Stimulated activated CD4-positive, alpha-beta T cell treated with anti-CD3 and anti-CD28 coated beads, Interleukin-4, amount 100 ng/mL, for 4 hours (primary cell): ENCODE data around the gene RAB22A.

ENCODE experiments used
- DNase-seq, 2 experiments: peaks; one replicate each; pipeline ENCODE4 v3.0.0-alpha.2; 2020

RAB22A gene

DNA sequence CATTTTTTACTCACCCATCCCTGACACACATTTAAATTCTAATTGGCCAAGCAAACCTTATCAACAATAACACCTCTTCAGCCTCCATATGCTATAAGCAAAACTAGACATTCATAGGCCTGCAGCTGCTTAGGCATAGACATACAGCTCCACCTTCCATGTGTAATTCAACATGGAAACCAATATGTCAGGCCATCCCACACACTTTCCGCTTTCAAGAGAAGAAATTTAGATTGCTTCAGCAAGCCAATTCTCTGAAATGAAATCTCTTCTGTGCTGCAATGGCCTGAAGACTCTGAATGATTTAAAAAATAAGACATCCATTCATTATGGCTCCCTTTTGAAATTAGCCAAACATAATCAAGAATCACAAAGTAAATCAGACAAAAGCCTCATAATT, 4.5 kb upstream of the RAB22A start:
- DNase-seq, result no peak

GRCh38 chr20:58306421-58307261, 2.9 kb upstream of the RAB22A start:
- peak; percentile 34 to 78 for DNase-seq

- no peak for DNase-seq
Observed at GRCh38 chr20:58307270-58307669, 2.2 kb upstream of the RAB22A start.

DNA sequence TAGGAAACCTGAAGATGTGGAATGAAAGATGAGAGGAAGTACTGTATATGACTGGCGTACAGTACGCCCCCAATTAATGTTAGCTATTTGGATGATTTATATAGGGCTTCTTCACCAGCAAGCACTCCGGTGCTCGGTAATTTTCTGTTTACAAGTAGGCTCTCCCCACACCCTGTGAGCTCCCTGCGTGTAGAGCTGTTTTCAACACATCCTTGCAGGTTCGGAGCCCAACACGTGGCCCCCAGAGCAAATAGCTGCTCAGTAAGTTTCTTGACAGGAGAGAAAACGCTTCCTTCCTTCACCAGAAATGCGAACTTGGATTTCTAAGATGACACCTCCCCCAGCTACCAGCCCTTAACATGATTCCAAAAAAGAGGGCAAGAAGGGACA, 1.2 kb upstream of the RAB22A start:
- DNase-seq, result no peak

- no peak for DNase-seq
Observed at GRCh38 chr20:58308680-58309527, 611 bp upstream of the RAB22A start.

- DNase-seq, result no peak
Observed at GRCh38 chr20:58310291-58310782, 822 bp downstream of the RAB22A start.

DNA sequence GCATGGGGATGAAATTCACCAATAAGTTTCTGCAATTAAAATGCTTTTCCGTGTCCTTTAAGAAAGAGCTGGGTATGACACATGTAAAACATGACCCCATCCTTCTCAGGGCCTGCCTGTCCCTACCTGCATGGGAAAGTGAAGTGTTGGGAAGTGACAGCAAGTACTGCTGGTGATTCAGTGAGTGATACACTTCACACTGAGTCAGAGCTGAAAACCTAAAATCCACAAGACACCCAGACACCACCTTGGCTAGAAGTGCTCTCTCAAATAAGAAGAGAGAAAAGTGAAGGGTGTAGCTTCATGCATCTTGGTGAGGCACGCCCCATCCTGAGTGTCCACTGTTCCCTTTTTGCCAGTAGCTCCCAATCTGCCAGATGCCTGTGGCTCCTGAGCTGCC, 3.3 kb downstream of the RAB22A start:
- no peak for DNase-seq

- DNase-seq, result no peak
Observed at GRCh38 chr20:58313396-58313795, 3.9 kb downstream of the RAB22A start.

DNA sequence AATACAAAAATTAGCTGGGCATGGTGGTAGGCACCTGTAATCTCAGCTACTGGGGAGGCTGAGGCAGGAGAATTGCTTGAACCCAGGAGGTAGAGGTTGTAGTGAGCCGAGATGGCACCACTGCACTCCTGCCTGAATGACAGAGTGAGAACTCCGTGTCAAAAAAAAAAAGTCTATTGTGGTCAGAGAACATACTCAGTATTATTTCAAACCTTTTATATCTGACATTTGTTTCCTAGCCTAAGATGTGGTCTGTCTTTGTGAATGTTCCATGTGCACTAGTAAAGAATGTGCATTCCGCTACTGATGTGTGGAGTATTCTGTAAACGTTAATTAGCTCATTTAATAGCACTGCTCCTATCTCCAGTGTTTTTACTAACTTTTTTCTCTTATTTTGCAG, 11.7 kb downstream of the RAB22A start:
- DNase-seq, result no peak

DNA sequence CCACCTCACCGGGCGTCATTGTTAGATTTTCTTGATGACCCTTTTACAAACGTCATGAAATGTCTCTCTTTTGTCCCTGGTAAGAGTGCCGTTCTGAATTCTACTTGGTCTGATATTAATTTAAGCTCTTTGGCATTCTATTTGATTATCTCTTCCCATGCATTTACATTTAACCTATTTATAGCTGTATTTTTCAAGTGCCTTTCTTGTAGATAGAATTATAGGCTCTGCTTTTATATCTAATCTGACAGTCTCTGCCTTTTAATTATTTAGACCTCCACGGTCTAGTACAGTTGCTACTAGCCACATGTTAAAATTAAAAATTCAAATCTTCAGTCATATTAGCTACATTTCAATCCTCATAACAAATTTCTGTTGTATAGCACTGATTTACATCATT, 12.6 kb downstream of the RAB22A start:
- no peak for DNase-seq

GRCh38 chr20:58325912-58326311, 16.4 kb downstream of the RAB22A start:
- DNase-seq, result no peak

GRCh38 chr20:58327211-58327610, 17.7 kb downstream of the RAB22A start:
- DNase-seq, result no peak

GRCh38 chr20:58328836-58329235, 19.3 kb downstream of the RAB22A start:
- no peak for DNase-seq

DNA sequence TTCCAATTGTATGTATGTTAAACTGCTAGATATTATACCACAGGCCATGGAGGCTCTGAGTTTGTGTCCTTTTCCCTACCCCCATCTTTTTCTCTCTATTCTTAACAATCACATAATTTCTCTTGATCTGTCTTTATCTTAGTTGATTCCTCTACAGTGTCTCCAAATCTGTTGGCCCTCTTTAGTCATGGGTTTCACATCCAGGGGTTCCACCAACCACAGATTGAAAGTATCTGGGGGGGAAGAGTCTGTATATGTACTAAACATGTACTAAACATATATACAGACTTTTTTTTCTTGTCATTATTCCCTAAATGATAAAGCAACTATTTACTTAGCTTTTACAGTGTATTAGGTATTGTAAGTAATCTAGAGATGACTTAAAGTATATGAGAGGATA, 20.2 kb downstream of the RAB22A start:
- DNase-seq, result no peak

DNA sequence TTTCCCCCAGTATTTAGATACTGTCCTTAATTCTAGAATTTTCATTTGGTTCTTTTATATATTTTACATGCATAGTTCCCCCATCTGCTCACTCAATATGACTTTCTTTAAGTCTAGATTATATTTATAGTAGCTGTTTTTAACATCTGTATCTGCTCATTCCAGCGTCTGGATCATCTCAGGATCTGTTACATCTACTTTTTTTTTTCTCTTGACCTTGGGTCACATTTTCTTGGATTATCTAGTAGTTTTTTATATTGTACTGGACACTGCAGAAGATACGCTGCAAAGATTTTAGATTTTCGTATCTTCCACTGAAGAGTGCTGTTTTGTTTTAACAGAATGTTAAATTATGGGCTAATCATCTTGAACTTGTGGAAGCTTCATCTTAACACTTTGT, 20.7 kb downstream of the RAB22A start:
- DNase-seq, result no peak

DNA sequence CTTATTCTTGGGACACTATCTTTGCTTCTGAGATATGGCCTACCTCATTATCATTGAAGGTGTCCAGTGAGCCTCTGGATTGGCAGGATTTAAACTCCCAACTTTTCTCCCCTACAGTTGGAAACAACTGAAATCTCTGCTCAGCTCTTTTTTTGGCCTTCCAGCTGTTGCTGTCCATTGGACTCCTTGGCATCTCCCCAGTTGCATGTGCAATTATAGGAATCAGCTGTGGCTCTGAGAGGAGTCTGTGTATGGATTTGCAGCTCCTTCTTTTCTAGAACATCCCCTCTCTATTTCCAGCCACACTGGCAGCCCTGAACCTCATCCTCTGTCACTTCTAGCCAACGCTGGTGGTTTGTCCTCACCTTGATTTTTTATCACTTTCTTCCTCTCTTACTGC, 21.2 kb downstream of the RAB22A start:
- no peak for DNase-seq

- DNase-seq, result no peak
Observed at GRCh38 chr20:58331961-58332551, 22.5 kb downstream of the RAB22A start.

GRCh38 chr20:58339741-58340140, 30.2 kb downstream of the RAB22A start:
- no peak for DNase-seq

- no peak for DNase-seq
Observed at GRCh38 chr20:58340151-58340550, 30.6 kb downstream of the RAB22A start.

- no peak for DNase-seq
Observed at GRCh38 chr20:58340853-58341252, 31.3 kb downstream of the RAB22A start.

DNA sequence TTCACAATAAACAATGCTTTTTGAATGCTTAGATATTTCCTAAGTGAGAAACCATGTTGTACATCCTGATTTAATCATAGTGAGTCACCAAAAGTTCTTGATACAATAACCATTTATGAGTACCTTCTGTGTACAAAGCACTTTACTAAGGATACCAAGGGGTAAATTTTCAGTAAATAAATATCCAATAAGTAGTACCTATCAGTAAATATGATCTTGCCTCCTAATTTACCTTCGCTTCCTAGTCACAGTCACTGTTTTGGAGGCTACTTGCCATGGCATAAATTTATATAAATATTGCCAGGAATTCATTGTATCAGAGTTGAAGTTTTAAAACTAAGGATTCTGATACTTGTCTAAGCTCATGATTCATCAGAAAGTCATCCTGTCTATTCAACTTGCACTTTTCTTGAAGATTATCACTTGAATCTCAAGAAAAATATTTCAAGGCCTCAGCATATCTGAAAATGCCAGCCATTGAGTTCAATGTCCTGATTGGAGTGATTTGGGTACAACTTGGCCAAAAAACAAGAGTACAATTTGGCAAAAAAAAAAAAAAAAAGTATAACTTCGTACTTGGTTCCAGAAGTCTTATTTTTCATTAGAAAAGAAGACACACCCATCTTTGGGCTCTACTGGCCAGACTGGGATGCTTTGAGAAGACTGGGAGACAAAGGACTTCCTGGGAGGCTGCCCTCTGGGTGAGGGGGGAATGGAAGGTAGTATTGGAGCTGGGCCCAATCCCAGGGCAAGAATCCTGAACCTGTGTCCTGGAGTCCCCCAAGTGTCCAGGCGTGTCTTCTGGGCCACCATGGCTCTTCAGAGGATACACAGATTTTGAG, 32.8 kb downstream of the RAB22A start:
- no peak for DNase-seq

DNA sequence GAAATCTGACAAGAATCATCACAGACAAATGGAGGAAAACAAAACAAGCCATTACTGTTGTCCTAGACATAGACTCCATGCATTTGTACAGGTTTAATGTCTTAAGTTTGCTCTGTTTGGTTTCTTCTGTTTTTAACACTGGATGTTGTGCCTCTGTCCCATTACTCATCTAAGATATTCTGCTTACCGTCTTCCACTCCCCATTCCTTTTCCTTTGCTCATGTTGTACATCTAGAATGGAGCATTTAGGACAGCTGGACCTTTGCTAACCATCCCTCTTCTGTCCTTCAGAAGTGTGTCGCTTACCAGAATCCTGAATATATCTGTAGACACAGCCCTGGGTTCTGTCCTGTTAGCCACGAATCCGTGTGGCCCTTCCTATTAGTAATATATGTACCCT, 35.2 kb downstream of the RAB22A start:
- DNase-seq, result no peak

DNA sequence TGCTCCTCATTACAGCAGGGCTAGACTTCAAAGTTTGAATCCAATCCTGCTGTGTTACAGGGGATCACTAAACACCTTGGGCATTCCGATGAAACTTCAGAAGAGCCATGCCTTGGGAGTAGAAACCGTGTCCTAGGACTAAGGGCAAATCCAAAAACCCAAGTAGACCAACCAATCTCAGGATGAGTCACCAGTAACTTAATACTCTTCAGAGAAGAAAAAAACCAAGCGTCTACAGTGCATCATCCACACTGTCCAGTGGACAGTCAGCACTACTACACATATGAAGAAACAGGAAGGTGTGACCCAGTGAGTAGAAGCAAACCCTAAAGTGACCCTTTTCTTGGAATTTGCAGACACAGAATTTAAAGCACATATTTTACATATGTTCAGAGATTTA, 40.1 kb downstream of the RAB22A start:
- DNase-seq, result no peak
